Activated T-helper 17 cell treated with anti-CD3 and anti-CD28 coated beads, Interleukin-2, amount 50 U/mL, for 72 hours (primary cell): Measurements from ENCODE around the gene TM9SF2. TPM values are rescaled to one million over a fixed set of nuclear protein-coding genes. Genes with fewer than 3 reads are reported as not detected.
"Not testable (repeated sequence)": the region's sequence is repeated elsewhere in the genome, so short reads cannot be mapped to it uniquely, and the experiment has no call there.

Source experiments
- ATAC-seq: fragments of 150-1000 bp; cut with Tn5 transposase; replicated peaks from 2 replicates; pipeline ENCODE4 v1.10.0; 2021; ENCODE audit warnings: mild to moderate bottlenecking, moderate library complexity
- H3K27ac Mint-ChIP-seq: one replicate; pipeline ENCODE4 v1.8.0; 2022; ENCODE audit warnings: mixed read lengths
- H3K27me3 Mint-ChIP-seq: one replicate; pipeline ENCODE4 v1.8.0; 2022; ENCODE audit warnings: mixed read lengths
- H3K36me3 Mint-ChIP-seq: one replicate; pipeline ENCODE4 v1.8.0; 2022; ENCODE audit warnings: low read depth, mild to moderate bottlenecking, mixed read lengths
- H3K4me1 Mint-ChIP-seq: one replicate; pipeline ENCODE4 v1.8.0; 2022; ENCODE audit warnings: mixed read lengths
- H3K4me3 Mint-ChIP-seq: one replicate; pipeline ENCODE4 v1.8.0; 2022; ENCODE audit warnings: mild to moderate bottlenecking, mixed read lengths
- H3K9me3 Mint-ChIP-seq: one replicate; pipeline ENCODE4 v1.8.0; 2022; ENCODE audit warnings: mixed read lengths
- total RNA-seq, 2 donors: library from RNA; stranded (reverse); gene quantifications; one replicate each; pipeline ENCODE4 v1.2.3, GENCODE V29; 2022

The TM9SF2 gene
- total RNA-seq, 2 donors from 2014 or later = 50.6 to 97.3 TPM

GRCh38 chr13:99566125-99567083, 65.1 kb downstream of the TM9SF2 start:
- Mint-ChIP-seq H3K27ac (peak overlapping the region; percentile 26), H3K4me1 (peaks cover 9% of the 10 kb centered on the region), H3K4me3 (peak overlapping the region; percentile 74), H3K36me3 (peaks cover 45% of the 10 kb centered on the region), H3K27me3 (no peaks in the 10 kb centered on the region), H3K9me3 (peaks cover 6% of the 10 kb centered on the region)
- ATAC-seq = peak; percentile 35

GRCh38 chr13:99568901-99569300, 67.6 kb downstream of the TM9SF2 start:
- H3K27me3 Mint-ChIP-seq, H3K4me3 Mint-ChIP-seq, H3K4me1 Mint-ChIP-seq, ATAC-seq, H3K27ac Mint-ChIP-seq, H3K9me3 Mint-ChIP-seq: not testable (repeated sequence)
- peaks cover 20% of the 10 kb centered on the region for H3K36me3 Mint-ChIP-seq

GRCh38 chr13:99572131-99572530, 70.9 kb downstream of the TM9SF2 start:
- Mint-ChIP-seq H3K27ac (no peak overlapping the region), H3K4me3 (no peak overlapping the region)
- ATAC-seq = no peak

GRCh38 chr13:99572921-99573320, 71.6 kb downstream of the TM9SF2 start:
- ATAC-seq = no peak

More at GRCh38 chr13:99572131-99572530, 70.9 kb downstream of the TM9SF2 start:
- no peaks in the 10 kb centered on the region for H3K4me1 Mint-ChIP-seq
- no peaks in the 10 kb centered on the region for H3K9me3 Mint-ChIP-seq
- no peaks in the 10 kb centered on the region for H3K36me3 Mint-ChIP-seq
- H3K27me3 Mint-ChIP-seq = no peaks in the 10 kb centered on the region

GRCh38 chr13:99575376-99576120, 74.3 kb downstream of the TM9SF2 start:
- no peaks in the 10 kb centered on the region for H3K36me3 Mint-ChIP-seq
- no peaks in the 10 kb centered on the region for H3K9me3 Mint-ChIP-seq
- H3K27me3 Mint-ChIP-seq = no peaks in the 10 kb centered on the region
- ATAC-seq = no peak
- peaks cover 6% of the 10 kb centered on the region for H3K4me1 Mint-ChIP-seq
- H3K27ac Mint-ChIP-seq = no peak overlapping the region
- peak overlapping the region; percentile 29 for H3K4me3 Mint-ChIP-seq

More at GRCh38 chr13:99572921-99573320, 71.6 kb downstream of the TM9SF2 start:
- Mint-ChIP-seq H3K27ac (no peak overlapping the region), H3K36me3 (no peaks in the 10 kb centered on the region), H3K27me3 (no peaks in the 10 kb centered on the region), H3K4me1 (no peaks in the 10 kb centered on the region), H3K4me3 (no peak overlapping the region), H3K9me3 (no peaks in the 10 kb centered on the region)

- ATAC-seq = no peak
Measured at GRCh38 chr13:99577934-99578917, 77.0 kb downstream of the TM9SF2 start.

GRCh38 chr13:99580500-99581268, 79.4 kb downstream of the TM9SF2 start:
- Mint-ChIP-seq H3K9me3 (no peaks in the 10 kb centered on the region), H3K27ac (no peak overlapping the region), H3K27me3 (no peaks in the 10 kb centered on the region), H3K4me3 (no peak overlapping the region), H3K36me3 (no peaks in the 10 kb centered on the region), H3K4me1 (peaks cover 6% of the 10 kb centered on the region)
- ATAC-seq = no peak

More at GRCh38 chr13:99577934-99578917, 77.0 kb downstream of the TM9SF2 start:
- Mint-ChIP-seq H3K4me3 (no peak overlapping the region), H3K27me3 (no peaks in the 10 kb centered on the region), H3K27ac (no peak overlapping the region), H3K36me3 (no peaks in the 10 kb centered on the region), H3K4me1 (peaks cover 6% of the 10 kb centered on the region), H3K9me3 (no peaks in the 10 kb centered on the region)

- Mint-ChIP-seq H3K9me3 (no peaks in the 10 kb centered on the region), H3K27ac (no peak overlapping the region), H3K27me3 (no peaks in the 10 kb centered on the region), H3K4me3 (no peak overlapping the region), H3K4me1 (peaks cover 6% of the 10 kb centered on the region), H3K36me3 (no peaks in the 10 kb centered on the region)
- ATAC-seq = no peak
Measured at GRCh38 chr13:99582511-99582910, 81.2 kb downstream of the TM9SF2 start.

GRCh38 chr13:99585609-99586008, 84.3 kb downstream of the TM9SF2 start:
- no peak overlapping the region for H3K4me3 Mint-ChIP-seq
- H3K4me1 Mint-ChIP-seq = no peaks in the 10 kb centered on the region
- ATAC-seq = no peak
- H3K27ac Mint-ChIP-seq = no peak overlapping the region
- no peaks in the 10 kb centered on the region for H3K36me3 Mint-ChIP-seq
- no peaks in the 10 kb centered on the region for H3K9me3 Mint-ChIP-seq
- H3K27me3 Mint-ChIP-seq = peaks cover 4% of the 10 kb centered on the region

- no peaks in the 10 kb centered on the region for H3K4me1 Mint-ChIP-seq
- H3K4me3 Mint-ChIP-seq = no peak overlapping the region
- H3K27ac Mint-ChIP-seq = no peak overlapping the region
- no peaks in the 10 kb centered on the region for H3K9me3 Mint-ChIP-seq
- ATAC-seq = no peak
- no peaks in the 10 kb centered on the region for H3K36me3 Mint-ChIP-seq
- peaks cover 4% of the 10 kb centered on the region for H3K27me3 Mint-ChIP-seq
Measured at GRCh38 chr13:99587021-99587420, 85.7 kb downstream of the TM9SF2 start.

- no peak overlapping the region for H3K4me3 Mint-ChIP-seq
- no peaks in the 10 kb centered on the region for H3K9me3 Mint-ChIP-seq
- no peaks in the 10 kb centered on the region for H3K4me1 Mint-ChIP-seq
- ATAC-seq = no peak
- no peaks in the 10 kb centered on the region for H3K36me3 Mint-ChIP-seq
- no peak overlapping the region for H3K27ac Mint-ChIP-seq
- H3K27me3 Mint-ChIP-seq = peaks cover 4% of the 10 kb centered on the region
Measured at GRCh38 chr13:99587893-99588606, 86.8 kb downstream of the TM9SF2 start.

GRCh38 chr13:99589575-99589974, 88.3 kb downstream of the TM9SF2 start:
- H3K4me1 Mint-ChIP-seq = no peaks in the 10 kb centered on the region

GRCh38 chr13:99590519-99591011, 89.3 kb downstream of the TM9SF2 start:
- no peak overlapping the region for H3K27ac Mint-ChIP-seq
- H3K4me1 Mint-ChIP-seq = no peaks in the 10 kb centered on the region
- H3K9me3 Mint-ChIP-seq = no peaks in the 10 kb centered on the region
- H3K27me3 Mint-ChIP-seq = peaks cover 4% of the 10 kb centered on the region
- H3K4me3 Mint-ChIP-seq = no peak overlapping the region
- no peaks in the 10 kb centered on the region for H3K36me3 Mint-ChIP-seq
- no peak for ATAC-seq

More at GRCh38 chr13:99589575-99589974, 88.3 kb downstream of the TM9SF2 start:
- ATAC-seq = no peak
- no peak overlapping the region for H3K4me3 Mint-ChIP-seq
- no peak overlapping the region for H3K27ac Mint-ChIP-seq
- H3K27me3 Mint-ChIP-seq = peaks cover 4% of the 10 kb centered on the region
- no peaks in the 10 kb centered on the region for H3K9me3 Mint-ChIP-seq
- H3K36me3 Mint-ChIP-seq = no peaks in the 10 kb centered on the region
